Measurements from ENCODE around the gene RGS3. TPM values are rescaled to one million over a fixed set of nuclear protein-coding genes. Genes with fewer than 3 reads are reported as not detected.

RGS3 gene
- total RNA-seq, 4 donors from 2014 or later, result 43.9 to 122 (median 72.7) TPM

DNA sequence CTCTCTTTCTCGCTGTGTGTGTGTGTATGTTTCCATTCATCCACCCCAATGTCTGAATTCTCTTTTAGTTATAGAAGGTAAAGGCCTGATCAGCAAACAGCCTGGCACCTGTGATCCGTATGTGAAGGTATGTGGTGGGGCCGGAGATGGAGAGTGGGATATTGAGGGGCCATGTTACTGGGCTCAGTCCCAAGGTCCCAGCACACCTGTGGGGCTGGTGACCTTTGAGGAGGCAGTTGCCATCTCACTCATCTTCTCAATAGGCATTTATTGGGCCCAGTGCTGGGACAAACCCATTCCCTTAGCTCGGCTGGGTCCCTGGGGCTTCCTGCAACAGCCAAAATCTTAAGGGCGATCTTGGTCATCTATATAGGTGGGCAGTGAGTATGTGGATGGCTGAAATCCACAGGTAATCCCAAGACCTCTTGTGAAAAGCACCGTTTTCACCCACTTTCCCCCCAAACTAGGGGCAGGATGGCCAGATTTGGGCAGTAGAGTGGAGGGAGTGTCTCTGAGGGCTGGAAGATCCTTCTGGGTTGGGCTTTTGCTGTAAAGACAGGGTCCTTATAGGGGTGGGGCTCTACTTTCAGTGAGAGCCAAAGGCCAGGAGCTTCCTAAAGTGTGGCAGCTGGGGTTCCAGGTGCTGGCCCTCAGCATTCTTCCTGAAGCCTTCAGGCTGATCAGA is 19.6 kb downstream of the RGS3 start:
- H3K4me1 ChIP-seq, result peaks cover 10 to 73% (median 12%) of the 10 kb centered on the region in 3 donors
- no peaks in the 10 kb centered on the region for H3K36me3 ChIP-seq
- ATAC-seq, result no peak
- peak overlapping the region; percentile 78 to 91 (median 89) for H3K27ac ChIP-seq
- no peak overlapping the region for H3K4me3 ChIP-seq
- WGBS, 2 donors (ENCODE audit: low coverage in 1 of 2), result 95 to 100% methylated on average over 3 to 5 of the region's 6 CpGs
- H3K9me3 ChIP-seq, result no peaks in the 10 kb centered on the region
- no peak for TF ChIP-seq CTCF (IDR thresholded peaks at IDR 0.05)
- no peak for TF ChIP-seq EP300 (IDR thresholded peaks at IDR 0.05)
- no peak for TF ChIP-seq POLR2AphosphoS5 (IDR thresholded peaks at IDR 0.05)
- no peak for TF ChIP-seq POLR2A (IDR thresholded peaks at IDR 0.05)
- no peaks in the 10 kb centered on the region for H3K27me3 ChIP-seq

GRCh38 chr9:113483676-113484257 is 20.2 kb downstream of the RGS3 start:
- H3K4me1 ChIP-seq, result peaks cover 10 to 73% (median 12%) of the 10 kb centered on the region in 3 donors
- H3K4me3 ChIP-seq, result no peak overlapping the region
- TF ChIP-seq EP300 (IDR thresholded peaks at IDR 0.05), result no peak
- TF ChIP-seq CTCF (IDR thresholded peaks at IDR 0.05), result no peak
- no peak for TF ChIP-seq POLR2A (IDR thresholded peaks at IDR 0.05)
- no peak for TF ChIP-seq POLR2AphosphoS5 (IDR thresholded peaks at IDR 0.05)
- no peaks in the 10 kb centered on the region for H3K9me3 ChIP-seq
- 31 to 50% methylated on average over 2 to 4 of the region's 9 CpGs for WGBS, 2 donors (ENCODE audit: low coverage in 1 of 2)
- H3K27ac ChIP-seq, result peak overlapping the region; percentile 78 to 91 (median 89)
- ATAC-seq, result no peak
- H3K36me3 ChIP-seq, result no peaks in the 10 kb centered on the region
- H3K27me3 ChIP-seq, result no peaks in the 10 kb centered on the region

DNA sequence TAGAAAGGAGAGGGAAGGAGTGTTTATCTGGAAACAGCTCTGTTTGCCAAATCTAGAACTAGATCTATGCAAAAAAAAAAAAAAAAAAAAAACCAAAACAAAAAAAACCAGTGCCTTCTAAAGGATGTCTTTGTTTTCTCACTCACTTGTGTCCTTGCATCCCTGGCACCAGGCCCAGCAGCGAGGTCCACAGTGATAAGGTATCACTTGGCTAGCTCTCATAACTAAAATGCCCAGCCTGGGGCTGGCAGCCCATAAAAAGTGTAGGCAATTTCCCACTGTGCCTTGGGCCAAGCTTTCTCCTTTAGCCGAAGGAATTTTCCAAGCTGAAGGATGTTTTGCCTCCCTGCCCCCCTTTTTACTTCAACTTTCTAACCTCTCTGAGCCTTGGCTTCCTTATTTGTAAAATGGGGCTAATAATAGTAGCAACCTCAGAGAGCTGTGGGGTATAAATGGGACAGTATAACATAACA is 20.8 kb downstream of the RGS3 start:
- ATAC-seq, result peak; percentile 60
- Histone ChIP-seq H3K9me3 (no peaks in the 10 kb centered on the region), H3K27ac (peak overlapping the region; percentile 78 to 91 (median 89)), H3K36me3 (no peaks in the 10 kb centered on the region), H3K4me1 (peaks cover 8 to 70% (median 10%) of the 10 kb centered on the region in 3 donors), H3K4me3 (no peak overlapping the region), H3K27me3 (no peaks in the 10 kb centered on the region)
- WGBS, 2 donors (ENCODE audit: low coverage in 1 of 2), result 21 to 40% methylated on average over 1 to 2 of the region's 2 CpGs
- TF ChIP-seq POLR2A (IDR thresholded peaks at IDR 0.05) (no peak), POLR2AphosphoS5 (IDR thresholded peaks at IDR 0.05) (peak; percentile 50)

GRCh38 chr9:113485761-113486115 is 22.2 kb downstream of the RGS3 start:
- Histone ChIP-seq H3K4me3 (no peak overlapping the region), H3K9me3 (no peaks in the 10 kb centered on the region)

DNA sequence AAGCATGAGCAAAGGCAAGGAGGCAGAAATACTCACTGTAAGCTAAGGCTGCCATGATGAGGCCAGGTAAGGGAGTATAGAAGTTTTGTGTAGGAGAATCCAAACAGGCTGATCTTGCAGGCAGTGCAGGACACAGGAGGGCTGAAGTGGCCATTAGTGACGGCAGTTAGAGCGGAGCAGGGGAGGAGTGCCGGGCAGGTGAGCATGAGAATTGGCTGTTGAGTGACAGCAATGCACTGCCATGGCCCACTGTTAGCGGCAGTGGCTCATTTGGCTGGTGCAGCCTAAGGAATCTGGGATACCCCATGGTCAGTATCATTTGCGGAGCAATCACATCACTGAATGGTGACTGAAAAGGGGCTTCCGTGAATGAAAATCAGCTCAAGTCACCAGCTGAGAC is 22.8 kb downstream of the RGS3 start:
- Histone ChIP-seq H3K9me3 (no peaks in the 10 kb centered on the region), H3K4me3 (no peak overlapping the region), H3K27ac (peak overlapping the region; percentile 78 to 91 (median 89)), H3K36me3 (no peaks in the 10 kb centered on the region), H3K27me3 (no peaks in the 10 kb centered on the region), H3K4me1 (peaks cover 6 to 61% (median 10%) of the 10 kb centered on the region in 3 donors)
- TF ChIP-seq CTCF (IDR thresholded peaks at IDR 0.05) (no peak), EP300 (IDR thresholded peaks at IDR 0.05) (no peak), POLR2AphosphoS5 (IDR thresholded peaks at IDR 0.05) (no peak)
- WGBS, 2 donors (ENCODE audit: low coverage in 1 of 2), result 89 to 96% methylated on average over 3 to 5 of the region's 6 CpGs
- ATAC-seq, result no peak

More at GRCh38 chr9:113485761-113486115, 22.2 kb downstream of the RGS3 start:
- peak overlapping the region; percentile 78 to 91 (median 89) for H3K27ac ChIP-seq
- WGBS, 2 donors (ENCODE audit: low coverage in 1 of 2), result 76 to 79% methylated on average over 2 to 5 of the region's 5 CpGs
- H3K27me3 ChIP-seq, result no peaks in the 10 kb centered on the region
- H3K36me3 ChIP-seq, result no peaks in the 10 kb centered on the region
- TF ChIP-seq CTCF (IDR thresholded peaks at IDR 0.05), result no peak
- no peak for TF ChIP-seq POLR2AphosphoS5 (IDR thresholded peaks at IDR 0.05)
- no peak for TF ChIP-seq POLR2A (IDR thresholded peaks at IDR 0.05)
- no peak for TF ChIP-seq EP300 (IDR thresholded peaks at IDR 0.05)
- H3K4me1 ChIP-seq, result peaks cover 6 to 60% (median 10%) of the 10 kb centered on the region in 3 donors
- no peak for ATAC-seq

All from gastroesophageal sphincter (tissue), 4 donors.